NK-92 (cell line): ENCODE measurements around the gene LRRC45.

ENCODE experiments used
- DNase-seq: peaks from one replicate; lab custom pipeline; 2025; ENCODE audit not compliant: unreplicated experiment; lab: John Stamatoyannopoulos, UW

The LRRC45 gene

DNA sequence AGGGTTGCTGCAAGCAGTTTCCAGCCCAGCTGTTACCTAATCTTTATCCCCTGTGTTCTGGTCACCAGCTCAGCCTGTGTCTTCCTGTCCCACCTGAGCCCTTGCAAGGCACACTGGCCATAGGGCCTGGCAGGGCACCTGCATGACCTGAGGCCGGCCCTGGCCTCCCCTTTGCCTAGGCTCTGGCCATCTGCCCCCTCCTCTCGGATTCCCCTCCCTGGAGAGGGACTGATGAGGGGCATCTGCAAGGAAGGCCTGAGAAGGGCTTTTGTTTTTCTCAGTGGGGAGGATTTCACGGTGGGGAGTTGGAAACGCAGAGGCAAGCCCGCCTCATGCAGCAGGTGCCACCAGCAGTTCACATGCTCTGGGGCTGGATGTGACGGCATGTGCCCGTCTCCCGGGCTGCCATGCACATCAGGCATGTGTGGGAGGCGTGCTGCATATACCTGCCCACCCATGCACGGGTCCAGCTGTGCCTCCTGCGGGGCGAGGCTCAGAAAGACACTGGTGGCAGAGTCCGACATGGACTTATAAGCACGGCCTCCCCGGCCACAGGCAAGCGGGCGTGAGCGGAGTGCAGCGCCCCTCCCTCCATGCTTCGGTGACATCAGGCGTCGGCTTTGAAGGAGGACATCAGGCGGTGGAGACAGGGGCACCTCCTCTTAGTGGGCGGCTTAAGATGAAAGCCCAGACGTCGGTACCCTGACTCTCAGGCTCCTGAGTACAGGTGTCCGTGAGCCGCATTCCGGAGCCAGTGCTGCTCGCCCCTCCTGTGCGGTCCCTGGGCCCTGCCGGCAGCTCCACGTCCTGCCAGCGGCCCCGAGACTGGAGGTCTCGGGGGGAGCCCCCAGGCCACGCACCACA, 29.1 kb upstream of the LRRC45 start:
- no peak for DNase-seq

DNA sequence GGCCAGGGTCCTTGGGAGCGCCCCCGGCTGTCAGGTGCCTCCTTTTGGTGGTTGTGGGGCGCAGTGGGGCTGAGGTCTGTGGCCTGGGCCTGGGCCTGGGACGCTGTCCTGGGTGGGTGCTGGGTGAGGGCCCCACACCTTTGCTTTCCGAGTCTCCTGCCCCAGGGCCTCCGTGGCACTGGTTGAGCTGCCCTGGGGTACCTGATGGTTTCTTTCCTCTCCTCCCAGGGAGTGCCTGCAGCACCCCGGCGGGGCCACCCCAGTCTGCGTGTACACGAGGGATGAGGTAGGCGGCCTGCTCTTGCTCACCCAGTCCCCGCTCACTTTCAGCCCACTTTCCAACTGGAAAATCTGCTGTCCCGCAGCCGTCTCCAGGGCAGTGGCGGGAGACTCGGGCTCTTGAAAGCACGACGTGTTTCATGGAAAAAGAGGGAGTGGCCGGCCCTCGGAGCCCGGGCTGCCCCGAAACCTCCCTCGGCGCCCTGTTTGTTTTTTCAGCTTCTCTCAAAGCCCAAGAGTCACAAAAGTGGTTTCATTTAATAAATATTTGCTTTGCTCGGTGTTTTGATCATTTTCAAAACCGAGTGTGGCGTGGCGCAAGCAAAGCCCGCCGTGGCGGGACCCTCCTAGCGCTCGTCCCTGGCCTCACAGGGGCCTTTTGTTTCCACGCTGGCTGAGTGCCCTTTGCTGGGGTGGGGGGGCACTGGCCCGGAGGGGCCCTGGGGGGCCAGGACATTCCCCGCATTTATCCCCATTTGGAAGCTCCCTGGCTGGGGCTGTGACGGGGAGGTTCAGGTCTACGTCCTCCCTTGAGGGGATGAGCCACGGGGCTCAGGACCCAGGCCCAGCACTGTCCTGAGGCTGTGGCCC, 28.3 kb upstream of the LRRC45 start:
- no peak for DNase-seq

DNA sequence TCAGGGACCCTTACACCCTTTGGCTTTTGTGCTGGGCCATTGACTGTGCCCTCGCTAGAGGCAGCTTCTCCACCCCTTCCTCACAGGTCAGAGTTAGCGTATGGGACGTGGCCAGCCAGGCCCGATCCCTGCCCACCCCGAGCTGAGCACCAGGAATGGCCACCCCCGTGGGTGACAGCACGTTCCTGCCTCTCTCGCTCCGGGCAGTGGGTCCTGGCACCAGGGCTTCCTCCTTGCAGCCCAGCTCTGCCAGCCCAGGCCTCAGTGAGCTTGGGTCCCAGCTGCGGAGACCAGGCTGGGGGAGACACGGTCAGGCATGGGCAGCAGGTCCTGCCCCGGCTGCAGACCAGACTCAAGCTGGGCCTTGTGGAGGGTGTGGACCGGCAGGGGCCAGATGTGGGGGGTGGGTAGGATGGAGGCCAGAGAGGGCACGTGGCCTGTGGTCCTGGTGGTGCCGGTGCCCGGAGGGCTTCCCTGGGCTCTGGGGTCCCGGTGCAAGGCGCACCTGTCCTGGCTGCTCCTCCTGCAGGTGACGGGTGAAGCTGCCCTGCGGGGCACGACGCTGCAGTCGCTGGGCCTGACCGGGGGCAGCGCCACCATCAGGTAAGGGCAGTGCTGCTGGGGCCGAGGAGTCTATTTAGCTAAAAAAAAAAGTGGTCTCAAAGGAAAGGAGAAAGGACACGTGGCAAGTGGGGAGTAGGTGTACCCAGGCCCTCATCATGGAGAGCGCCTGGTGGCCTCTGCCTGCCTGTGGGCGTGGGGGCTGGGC, 27.5 kb upstream of the LRRC45 start:
- DNase-seq: no peak

DNA sequence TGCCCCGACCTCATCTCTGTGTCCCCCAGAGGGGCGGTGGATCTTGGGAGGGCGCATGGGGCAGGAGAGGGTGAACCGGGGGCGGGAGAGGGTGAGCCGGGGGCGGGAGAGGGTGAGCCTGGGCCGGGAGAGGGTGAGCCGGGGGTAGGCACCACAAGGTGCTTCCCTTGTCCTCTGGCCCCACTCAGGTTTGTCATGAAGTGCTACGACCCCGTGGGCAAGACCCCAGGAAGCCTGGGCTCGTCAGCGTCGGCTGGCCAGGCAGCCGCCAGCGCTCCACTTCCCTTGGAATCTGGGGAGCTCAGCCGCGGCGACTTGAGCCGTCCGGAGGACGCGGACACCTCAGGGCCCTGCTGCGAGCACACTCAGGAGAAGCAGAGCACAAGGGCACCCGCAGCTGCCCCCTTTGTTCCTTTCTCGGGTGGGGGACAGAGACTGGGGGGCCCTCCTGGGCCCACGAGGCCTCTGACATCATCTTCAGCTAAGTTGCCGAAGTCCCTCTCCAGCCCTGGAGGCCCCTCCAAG, 26.8 kb upstream of the LRRC45 start:
- DNase-seq: no peak

DNA sequence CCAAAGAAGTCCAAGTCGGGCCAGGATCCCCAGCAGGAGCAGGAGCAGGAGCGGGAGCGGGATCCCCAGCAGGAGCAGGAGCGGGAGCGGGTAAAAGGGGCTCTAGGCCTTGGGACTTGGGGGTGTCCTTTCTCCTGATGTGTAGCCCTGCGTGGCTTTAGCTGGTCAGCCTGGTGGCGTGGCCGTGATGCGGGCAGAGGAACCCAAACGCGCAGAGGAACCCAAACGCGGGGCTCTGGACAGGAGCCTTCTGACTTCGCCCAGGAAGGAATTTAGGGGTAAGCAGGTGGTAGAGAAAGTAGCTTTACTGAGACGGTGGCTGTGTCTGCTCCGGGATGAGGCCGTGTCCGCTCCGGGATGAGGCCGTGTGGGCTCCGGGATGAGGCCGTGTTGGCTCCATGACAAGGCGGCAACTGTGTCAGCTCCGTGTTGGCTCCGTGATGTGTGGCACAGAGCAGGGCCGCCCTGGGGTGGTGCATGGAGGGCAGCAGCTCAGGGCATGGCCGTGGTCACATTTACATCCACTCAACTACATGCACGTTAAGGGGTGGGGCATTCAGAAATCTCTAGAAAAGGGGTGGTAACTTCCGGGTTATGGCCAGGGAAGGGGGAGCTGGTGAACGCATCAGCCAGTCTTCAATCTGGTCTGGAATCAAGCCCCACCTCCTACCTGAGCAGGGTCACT, 26.2 kb upstream of the LRRC45 start:
- DNase-seq: no peak

DNA sequence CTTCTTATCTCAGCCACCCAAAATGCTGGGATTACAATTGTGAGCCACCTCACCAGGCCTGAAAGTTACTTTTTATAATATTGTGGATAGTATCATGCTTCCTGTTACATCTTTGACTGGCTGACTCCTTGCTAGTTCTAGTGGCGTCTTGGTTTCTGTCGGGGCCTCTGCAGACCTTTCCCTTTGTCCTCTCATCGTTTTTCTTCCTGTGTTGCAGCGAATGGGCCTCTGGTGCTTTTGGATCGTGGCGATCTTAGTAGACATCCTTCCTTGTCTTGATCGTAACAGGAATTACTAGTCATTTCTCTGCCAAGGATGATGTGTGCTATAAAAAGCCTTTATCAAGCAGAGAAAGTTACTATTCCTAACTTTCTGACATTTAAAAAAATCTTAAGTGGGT, 24.9 kb upstream of the LRRC45 start:
- no peak for DNase-seq

DNA sequence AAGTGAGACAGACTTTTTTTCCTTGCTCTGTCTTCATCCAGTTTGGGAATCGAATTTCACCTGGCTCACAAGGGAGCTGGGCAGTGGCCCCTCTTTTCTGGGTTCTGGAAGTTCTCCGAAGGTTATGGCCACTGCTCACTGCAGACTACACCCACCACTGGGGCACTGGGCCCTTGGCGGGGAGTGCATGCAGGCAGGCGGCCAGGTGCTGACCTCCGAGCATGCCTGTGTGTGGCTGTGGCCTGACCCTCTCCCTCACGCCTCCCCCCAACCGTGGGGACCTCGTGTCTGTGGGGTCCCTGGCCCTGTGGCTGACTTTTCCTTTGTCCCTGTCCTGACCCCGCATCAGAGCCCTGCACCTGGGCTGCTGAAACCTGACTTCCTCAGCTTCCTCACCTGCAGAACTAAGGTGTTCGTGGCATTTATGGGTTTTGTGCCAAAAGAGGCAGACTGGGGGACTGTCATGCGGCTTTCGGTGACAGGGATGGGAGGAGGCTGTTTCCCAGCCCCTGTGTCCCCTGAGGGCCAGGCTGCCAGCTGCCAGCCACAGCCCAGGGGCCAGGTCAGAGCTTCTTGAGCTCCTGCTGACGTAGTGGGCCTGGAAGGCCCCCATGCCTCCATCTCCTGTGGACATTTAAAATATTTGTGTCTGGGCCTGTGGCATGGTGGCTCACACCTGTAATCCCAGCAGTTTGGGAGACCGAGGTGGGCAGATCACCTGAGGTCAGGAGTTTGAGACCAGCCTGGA, 24.2 kb upstream of the LRRC45 start:
- no peak for DNase-seq

DNA sequence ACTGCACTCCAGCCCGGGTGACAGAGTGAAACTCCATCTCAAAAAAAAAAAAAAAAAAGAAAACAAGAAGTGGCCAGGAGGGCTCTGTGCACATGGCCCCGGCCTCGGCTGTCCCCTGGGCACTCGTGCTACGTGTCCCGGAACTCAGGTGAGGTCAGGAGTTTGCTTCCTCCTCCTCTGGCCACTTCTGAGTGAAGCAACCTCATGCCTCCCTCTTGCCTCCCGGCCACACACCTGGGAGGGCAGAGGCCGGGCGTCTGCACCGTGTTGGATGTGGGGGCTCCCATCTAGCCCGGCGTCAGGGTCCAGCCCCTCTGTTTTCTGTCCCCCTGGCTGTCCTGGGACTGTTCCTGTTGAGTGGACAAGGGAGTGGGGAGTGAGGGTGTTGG, 23.5 kb upstream of the LRRC45 start:
- no peak for DNase-seq

DNA sequence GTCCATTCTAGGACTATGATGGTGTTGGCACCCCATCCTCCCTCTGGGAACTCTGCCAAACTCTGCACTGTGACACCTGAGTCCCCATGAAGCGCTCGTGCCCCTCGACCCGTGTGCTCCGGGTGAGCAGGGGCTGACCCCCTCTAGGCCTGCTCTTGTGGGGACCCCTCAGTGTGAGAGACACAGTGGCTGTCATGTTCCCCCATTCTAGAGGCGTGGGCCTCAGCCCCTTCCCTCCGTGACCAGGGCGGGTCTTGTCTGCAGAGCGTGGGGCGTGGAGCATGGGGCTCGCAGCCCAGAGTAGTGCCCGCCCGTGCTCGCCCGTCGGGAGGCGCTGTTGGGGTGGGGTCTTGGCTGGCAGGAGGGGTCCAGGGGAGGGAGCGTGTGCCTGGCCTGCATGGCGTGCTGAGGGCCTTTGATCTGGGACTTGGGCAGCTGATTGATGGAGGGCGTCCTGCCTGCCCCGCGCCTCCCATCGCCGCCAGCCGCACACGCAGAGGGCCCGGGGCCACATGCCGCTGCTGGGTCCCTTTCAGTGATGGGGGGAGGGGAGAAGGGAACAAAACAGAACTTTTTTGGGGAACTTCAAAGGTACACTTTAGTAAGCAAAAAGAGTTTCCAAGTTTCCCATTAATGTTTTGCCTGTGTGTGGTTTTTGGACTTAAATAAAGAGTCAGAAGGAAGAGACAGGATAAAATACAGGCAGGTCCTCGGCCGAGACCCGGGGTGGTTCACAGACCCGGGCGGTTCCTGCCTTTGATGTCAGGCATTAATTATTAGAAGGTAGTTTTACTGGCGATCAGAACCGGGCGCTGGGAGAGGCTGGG, 22.9 kb upstream of the LRRC45 start:
- no peak for DNase-seq

DNA sequence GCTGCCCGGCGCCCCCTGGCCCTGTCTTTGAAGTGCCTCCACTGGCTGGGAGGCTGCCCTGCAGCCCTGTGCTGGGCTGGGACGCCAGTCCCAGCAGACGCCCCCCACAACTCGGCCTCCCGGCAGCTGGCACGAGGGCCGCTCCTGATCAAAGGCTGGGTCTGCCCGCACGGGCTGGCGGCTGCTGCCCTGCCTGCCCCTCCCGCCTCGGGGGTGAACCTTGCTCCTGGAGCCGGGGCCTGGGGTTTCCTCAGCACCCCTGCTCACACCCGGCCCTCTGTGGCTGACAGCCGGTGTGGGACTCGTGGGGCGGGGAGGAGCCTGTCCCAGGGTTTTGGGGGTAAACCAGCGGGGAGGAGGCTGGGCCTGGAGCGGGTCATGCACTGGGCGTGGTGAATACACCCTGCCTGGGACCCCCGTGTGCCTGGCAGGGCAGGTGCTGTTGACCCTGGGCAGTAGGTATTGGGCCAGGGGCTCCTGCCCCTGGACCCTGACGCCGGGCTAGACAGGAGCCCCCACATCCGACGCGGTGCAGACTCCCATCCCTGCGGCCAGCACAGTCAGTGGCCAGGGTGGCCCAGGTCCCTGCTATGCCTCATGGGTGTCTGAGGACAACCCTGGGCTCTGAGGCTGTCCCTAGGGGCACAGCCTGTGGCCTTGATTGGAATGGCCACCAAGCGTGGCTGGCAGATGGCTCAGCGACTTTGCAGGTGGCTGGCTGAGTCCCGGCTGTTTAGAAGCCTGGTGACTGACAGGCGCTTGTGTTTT, 22.1 kb upstream of the LRRC45 start:
- DNase-seq: no peak

DNA sequence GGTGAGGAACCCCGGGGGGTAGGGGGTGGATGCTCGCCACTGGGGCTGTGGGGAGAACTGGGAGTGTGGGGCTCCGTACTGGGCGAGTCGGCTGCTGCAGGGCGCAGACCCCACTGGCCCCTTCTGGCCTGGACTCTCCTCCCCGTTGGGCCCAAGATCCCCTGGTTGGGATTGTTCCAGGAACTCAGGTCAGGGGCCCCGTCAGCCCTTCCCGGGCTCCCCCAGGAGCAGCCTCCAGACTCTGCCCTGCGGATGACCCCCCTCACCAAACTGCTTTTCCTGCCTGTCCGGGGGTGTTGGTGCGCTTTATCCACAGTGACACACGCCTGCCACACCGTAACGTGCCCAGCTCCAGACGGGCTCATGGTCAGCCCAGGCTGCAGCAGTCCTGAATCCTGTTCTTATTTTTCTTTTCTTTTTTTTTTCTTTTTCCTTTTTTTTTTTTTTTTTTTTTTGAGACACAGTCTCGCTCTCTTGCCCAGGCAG, 21.5 kb upstream of the LRRC45 start:
- DNase-seq: no peak

DNA sequence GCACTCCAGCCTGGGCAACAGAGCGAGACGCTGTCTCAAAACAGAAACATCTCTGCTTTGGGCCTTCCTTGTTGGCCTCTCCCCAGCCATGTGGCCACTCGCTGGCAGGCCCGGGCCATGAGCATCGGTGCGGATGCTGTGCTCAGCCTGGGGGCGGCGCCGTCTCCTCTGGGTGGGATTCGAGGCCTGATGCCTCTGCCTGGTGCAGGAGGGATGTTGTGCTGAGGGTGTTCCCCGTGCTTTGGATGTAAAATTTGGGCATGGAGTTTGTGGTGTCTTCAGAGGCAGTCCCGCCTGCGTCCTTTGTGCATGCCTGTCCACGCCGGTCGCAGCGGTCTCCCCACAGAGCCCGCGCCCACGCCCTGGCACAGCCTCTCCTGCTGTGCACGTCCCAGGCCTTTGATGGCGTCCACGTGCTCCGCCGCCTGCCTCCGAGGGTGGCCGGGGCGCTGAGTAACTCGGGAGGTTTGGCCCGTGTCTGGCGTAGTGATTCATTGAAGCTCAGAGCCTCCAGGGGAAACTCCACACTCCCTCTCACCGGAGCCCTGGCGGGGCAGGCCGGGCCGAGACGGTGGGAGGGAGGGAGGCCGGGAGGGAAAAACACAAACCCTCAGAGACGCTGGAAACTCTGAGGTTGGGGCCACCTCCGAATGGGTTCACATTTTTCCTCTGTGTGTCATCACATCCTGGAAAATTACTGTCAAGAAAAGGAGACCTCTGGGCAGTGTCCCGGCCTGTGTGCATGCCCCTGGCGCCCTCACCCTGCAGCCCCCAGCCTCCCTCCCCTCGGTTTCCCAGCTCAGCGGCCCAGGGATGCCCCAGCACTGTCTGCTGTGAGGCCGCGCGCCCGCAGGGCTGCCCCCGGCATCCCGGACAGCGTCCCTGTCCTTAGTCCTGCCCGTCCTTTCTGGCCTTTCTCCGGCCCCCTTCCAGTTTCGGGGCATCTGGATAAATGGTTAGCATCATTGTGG, 19.4 kb upstream of the LRRC45 start:
- DNase-seq: no peak

DNA sequence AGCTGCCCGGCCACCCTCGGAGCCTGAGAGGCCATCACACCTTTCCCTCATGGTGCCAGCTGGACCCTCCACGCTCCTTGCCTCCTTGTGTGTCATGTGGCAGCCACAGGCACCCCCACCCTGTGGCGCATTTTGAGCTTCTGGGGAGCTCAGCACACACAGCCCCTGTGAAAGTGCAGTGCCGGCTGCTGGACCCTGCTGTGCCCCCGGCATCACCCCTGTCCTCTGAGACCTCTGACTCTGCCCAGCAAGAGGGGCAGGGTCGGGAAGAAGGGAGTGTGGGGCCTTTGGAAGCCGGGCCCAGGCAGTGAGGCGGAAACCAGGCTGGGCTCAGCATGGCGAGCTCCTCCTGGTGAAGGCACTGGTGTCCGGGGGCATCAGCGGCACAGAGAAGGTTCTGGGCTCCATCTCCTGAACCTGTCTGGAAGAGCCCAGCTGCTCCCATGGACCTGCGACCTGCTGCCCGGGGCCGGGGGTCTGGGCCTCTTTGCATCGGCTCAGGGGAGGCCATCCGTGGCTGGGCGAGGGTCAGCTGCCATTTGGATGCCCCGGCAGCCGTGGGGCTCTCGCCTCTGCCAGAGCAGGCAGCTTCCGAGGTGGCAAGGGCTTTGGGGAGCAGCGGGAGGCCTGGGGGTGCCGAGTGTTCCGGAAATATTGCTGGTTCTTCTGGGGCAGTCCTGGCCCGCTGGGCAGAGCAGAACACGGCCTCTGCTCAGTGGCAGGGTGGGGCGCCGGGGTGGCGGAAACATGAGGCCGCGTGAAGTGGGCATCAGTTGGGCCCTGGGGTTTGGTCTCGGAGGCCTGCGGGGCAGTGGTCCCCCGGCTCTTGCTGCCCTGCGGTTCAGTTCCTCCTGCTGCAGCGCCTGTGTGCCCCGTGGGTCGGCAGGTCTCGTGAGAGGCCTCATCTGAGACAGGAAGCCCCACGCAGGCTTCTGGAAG, 18.3 kb upstream of the LRRC45 start:
- no peak for DNase-seq

DNA sequence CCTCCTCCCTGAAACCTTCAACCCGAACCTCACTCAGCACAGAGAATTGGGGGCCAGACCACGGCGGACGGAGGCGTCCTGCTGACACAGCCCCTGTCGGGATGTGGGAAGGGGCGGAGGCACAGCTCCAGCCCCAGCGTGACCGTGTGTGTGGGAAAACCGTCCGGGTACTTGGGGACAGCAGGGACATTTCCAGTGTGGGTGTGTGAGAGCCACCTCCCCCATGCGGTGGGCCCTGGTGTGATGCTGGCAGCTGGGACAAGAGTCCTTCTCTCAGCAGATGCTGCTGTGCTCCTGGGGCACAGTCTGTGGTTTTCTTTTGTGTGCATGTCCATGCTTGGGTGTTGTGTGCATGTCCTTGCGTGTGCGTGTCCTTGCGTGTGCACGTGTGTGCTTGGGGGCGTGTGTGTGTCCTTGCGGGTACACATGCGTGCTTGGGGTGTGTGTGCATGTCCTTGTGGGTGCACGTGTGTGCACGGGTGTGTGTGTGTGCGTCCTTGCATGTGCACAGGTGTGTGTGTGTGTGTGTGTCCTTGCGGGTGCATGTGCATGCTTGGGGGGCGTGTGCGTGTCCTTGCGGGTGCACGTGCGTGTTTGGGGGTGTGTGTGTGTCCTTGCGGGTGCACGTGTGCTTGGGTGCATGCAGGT, 17.3 kb upstream of the LRRC45 start:
- no peak for DNase-seq

DNA sequence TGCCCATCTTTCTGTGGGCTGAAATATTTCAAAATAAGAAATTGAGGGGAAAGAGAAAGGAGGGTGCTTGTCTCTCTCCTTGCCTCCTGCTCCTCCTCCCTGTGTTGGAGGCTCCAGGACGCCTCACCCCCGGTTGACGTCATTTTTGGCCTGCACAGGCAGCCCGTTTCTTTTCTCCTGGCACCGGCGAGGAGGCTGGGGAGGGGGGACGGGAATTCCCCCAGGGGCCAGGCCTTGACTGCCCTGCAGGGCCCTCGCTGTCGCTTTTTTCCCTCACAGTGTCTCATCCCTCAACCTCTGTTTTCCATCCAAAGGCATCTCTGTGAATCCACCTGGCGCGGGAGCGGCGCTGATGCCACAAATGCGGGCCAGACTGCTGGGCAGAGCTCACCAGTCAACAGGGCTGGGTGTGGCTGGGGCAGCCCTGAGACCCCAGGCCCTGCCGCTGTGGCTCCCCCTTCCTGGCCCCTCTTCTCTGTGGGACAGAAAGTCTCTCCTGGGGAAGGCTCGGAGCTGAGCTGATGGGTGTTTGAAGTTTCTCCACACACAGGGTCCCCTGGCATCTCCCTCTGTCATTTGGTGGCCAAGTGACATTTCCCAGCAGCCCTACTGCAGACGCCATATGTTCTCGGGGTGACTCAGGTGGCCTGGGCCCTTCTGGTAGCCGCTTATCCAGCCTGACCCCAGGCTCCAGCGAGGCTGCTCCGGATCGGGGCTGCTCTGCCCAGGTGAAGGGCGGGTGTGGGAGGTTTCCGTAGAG, 16.5 kb upstream of the LRRC45 start:
- no peak for DNase-seq
